Measurements from ENCODE around the gene ARL4C. TPM values are rescaled to one million over a fixed set of nuclear protein-coding genes. Genes with fewer than 3 reads are reported as not detected.

ARL4C gene
- total RNA-seq, 1 donor from 2014 or later: 20.7 TPM

GRCh38 chr2:234535464-234535863 is 38.6 kb upstream of the ARL4C start:
- TF ChIP-seq CTCF (IDR thresholded peaks at IDR 0.05; ENCODE audit: unreplicated experiment): no peak
- Mint-ChIP-seq H3K4me3 (no peak overlapping the region), H3K27ac (no peak overlapping the region), H3K36me3 (no peaks in the 10 kb centered on the region), H3K9me3 (peaks cover 15% of the 10 kb centered on the region), H3K27me3 (ENCODE audit: low read depth) (no peaks in the 10 kb centered on the region), H3K4me1 (peaks cover 4% of the 10 kb centered on the region)
- DNase-seq (ENCODE audit: low spot score in 2 of 2, unreplicated experiment in 2 of 2): no peak

- Mint-ChIP-seq H3K27me3 (ENCODE audit: low read depth) (no peaks in the 10 kb centered on the region), H3K36me3 (no peaks in the 10 kb centered on the region), H3K4me1 (peaks cover 5% of the 10 kb centered on the region), H3K4me3 (no peak overlapping the region), H3K27ac (no peak overlapping the region), H3K9me3 (peaks cover 12% of the 10 kb centered on the region)
- TF ChIP-seq CTCF (IDR thresholded peaks at IDR 0.05; ENCODE audit: unreplicated experiment): no peak
- DNase-seq (ENCODE audit: low spot score in 2 of 2, unreplicated experiment in 2 of 2): no peak
Observed at GRCh38 chr2:234534515-234534914, 37.6 kb upstream of the ARL4C start.

GRCh38 chr2:234533626-234534025 is 36.7 kb upstream of the ARL4C start:
- no peak overlapping the region for H3K27ac Mint-ChIP-seq
- no peak for TF ChIP-seq CTCF (IDR thresholded peaks at IDR 0.05; ENCODE audit: unreplicated experiment)
- no peaks in the 10 kb centered on the region for H3K27me3 Mint-ChIP-seq (ENCODE audit: low read depth)
- peaks cover 10% of the 10 kb centered on the region for H3K9me3 Mint-ChIP-seq
- H3K4me1 Mint-ChIP-seq: peaks cover 5% of the 10 kb centered on the region
- no peak for DNase-seq (ENCODE audit: low spot score in 2 of 2, unreplicated experiment in 2 of 2)
- no peaks in the 10 kb centered on the region for H3K36me3 Mint-ChIP-seq
- H3K4me3 Mint-ChIP-seq: no peak overlapping the region

- Mint-ChIP-seq H3K4me3 (no peak overlapping the region), H3K36me3 (no peaks in the 10 kb centered on the region), H3K27ac (no peak overlapping the region), H3K27me3 (ENCODE audit: low read depth) (no peaks in the 10 kb centered on the region), H3K9me3 (peaks cover 20% of the 10 kb centered on the region), H3K4me1 (peaks cover 5% of the 10 kb centered on the region)
- DNase-seq (ENCODE audit: low spot score in 2 of 2, unreplicated experiment in 2 of 2): no peak
- no peak for TF ChIP-seq CTCF (IDR thresholded peaks at IDR 0.05; ENCODE audit: unreplicated experiment)
Observed at GRCh38 chr2:234528410-234529148, 31.7 kb upstream of the ARL4C start.

- H3K27me3 Mint-ChIP-seq (ENCODE audit: low read depth): no peaks in the 10 kb centered on the region
- no peak overlapping the region for H3K4me3 Mint-ChIP-seq
- H3K36me3 Mint-ChIP-seq: no peaks in the 10 kb centered on the region
- H3K27ac Mint-ChIP-seq: no peak overlapping the region
- TF ChIP-seq CTCF (IDR thresholded peaks at IDR 0.05; ENCODE audit: unreplicated experiment): no peak
- H3K4me1 Mint-ChIP-seq: peaks cover 5% of the 10 kb centered on the region
- no peak for DNase-seq (ENCODE audit: low spot score in 2 of 2, unreplicated experiment in 2 of 2)
- H3K9me3 Mint-ChIP-seq: peaks cover 10% of the 10 kb centered on the region
Observed at GRCh38 chr2:234526711-234527110, 29.8 kb upstream of the ARL4C start.

Measured in mesothelial cell of epicardium (in vitro differentiated cells).